A204.1 (cell line): Measurements from ENCODE around the gene SMIM23.

ENCODE experiments used
- FAIRE-seq: peaks from 2 replicates; lab custom pipeline; 2012; peaks lifted over from hg19 to GRCh38; lab: Jason Lieb, UNC

The SMIM23 gene

GRCh38 chr5:171785517-171785916, at the start of gene SMIM23:
SMIM23 (plus strand) TSS chr5:171785817; CDS start chr5:171785872, 55 bp downstream.
- FAIRE-seq, result no peak

- FAIRE-seq, result no peak
These were observed 48.4 kb upstream of the SMIM23 start for GRCh38 chr5:171736976-171737891.

GRCh38 chr5:171738501-171738900, 47.1 kb upstream of the SMIM23 start:
- no peak for FAIRE-seq

GRCh38 chr5:171739271-171739670, 46.3 kb upstream of the SMIM23 start:
- FAIRE-seq, result no peak

GRCh38 chr5:171743436-171744076, 42.1 kb upstream of the SMIM23 start:
- FAIRE-seq, result no peak

- FAIRE-seq, result no peak
These were observed 41.4 kb upstream of the SMIM23 start for GRCh38 chr5:171744264-171744663.

- FAIRE-seq, result no peak
These were observed 40.7 kb upstream of the SMIM23 start for GRCh38 chr5:171744882-171745281.

GRCh38 chr5:171745602-171746001, 40.0 kb upstream of the SMIM23 start:
- FAIRE-seq, result no peak

- no peak for FAIRE-seq
These were observed 38.4 kb upstream of the SMIM23 start for GRCh38 chr5:171747061-171747859.

GRCh38 chr5:171748720-171749119, 36.9 kb upstream of the SMIM23 start:
- FAIRE-seq, result no peak

- no peak for FAIRE-seq
These were observed 36.3 kb upstream of the SMIM23 start for GRCh38 chr5:171749365-171749764.

GRCh38 chr5:171750311-171750788, 35.3 kb upstream of the SMIM23 start:
- FAIRE-seq, result no peak

GRCh38 chr5:171755354-171755821, 30.2 kb upstream of the SMIM23 start:
- FAIRE-seq, result no peak

GRCh38 chr5:171757853-171758535, 27.6 kb upstream of the SMIM23 start:
- FAIRE-seq, result no peak

- no peak for FAIRE-seq
These were observed 25.8 kb upstream of the SMIM23 start for GRCh38 chr5:171759777-171760176.

GRCh38 chr5:171762021-171762608, 23.5 kb upstream of the SMIM23 start:
- no peak for FAIRE-seq

- no peak for FAIRE-seq
These were observed 22.7 kb upstream of the SMIM23 start for GRCh38 chr5:171762903-171763302.

- FAIRE-seq, result no peak
These were observed 21.4 kb upstream of the SMIM23 start for GRCh38 chr5:171764265-171764664.

GRCh38 chr5:171766875-171767274, 18.7 kb upstream of the SMIM23 start:
- FAIRE-seq, result no peak

- FAIRE-seq, result no peak
These were observed 15.5 kb upstream of the SMIM23 start for GRCh38 chr5:171770153-171770552.

- FAIRE-seq, result no peak
These were observed 13.8 kb upstream of the SMIM23 start for GRCh38 chr5:171771856-171772255.
